ENCODE results near the gene FSD1.
A peak's percentile ranks its signal among the peaks of the same experiment; 100 is the strongest.
"Not testable (repeated sequence)": the region's sequence is repeated elsewhere in the genome, so short reads cannot be mapped to it uniquely, and the experiment has no call there.

Gene FSD1

GRCh38 chr19:4304538-4305256, at the start of gene FSD1:
FSD1 (plus strand) TSS chr19:4304598; CDS start chr19:4304747, 149 bp downstream.
- DNase-seq (ENCODE audit: low spot score), result peak; percentile 29

DNA sequence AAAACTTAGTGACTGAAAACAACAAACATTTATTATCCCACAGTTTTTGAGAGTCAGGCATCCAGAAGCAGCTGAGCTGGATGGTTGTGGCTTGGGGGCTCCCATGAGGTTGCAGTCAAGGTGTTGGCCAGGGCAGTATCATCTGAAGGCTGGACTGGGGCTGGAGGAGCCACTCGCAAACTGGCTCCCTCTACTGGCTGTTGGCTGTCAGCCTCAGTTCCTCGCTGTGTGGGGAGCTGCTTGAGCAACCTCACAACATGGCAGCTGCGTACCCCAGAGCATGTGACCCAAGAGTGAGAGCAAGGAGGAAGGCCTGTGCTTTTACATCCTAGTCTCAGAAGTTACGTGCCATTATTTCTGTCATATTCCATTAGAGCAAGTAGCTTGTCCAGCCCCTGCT, 47.8 kb upstream of the FSD1 start:
- DNase-seq (ENCODE audit: low spot score), result no peak

GRCh38 chr19:4257025-4257424, 47.4 kb upstream of the FSD1 start:
- no peak for DNase-seq (ENCODE audit: low spot score)

DNA sequence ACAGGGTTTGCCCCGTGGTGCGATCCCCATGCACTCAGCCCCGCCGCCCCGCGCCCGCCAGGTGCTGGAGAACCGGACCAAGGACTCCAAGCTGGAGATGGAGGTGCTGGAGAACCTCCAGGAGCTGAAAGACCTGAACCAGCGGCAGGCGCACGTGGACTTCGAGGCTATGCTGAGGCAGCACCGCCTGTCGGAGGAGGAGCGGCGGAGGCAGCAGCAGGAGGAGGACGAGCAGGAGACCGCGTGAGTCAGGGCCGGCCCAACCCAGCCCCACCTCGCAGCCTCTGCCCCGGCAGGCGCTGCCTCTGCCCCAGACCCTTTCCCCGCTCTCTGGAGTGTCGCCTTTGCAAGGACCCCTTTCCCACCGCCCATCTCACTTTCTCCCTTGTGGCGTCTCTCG, 46.2 kb upstream of the FSD1 start:
- no peak for DNase-seq (ENCODE audit: low spot score)

GRCh38 chr19:4260613-4261191, 43.7 kb upstream of the FSD1 start:
- no peak for DNase-seq (ENCODE audit: low spot score)

DNA sequence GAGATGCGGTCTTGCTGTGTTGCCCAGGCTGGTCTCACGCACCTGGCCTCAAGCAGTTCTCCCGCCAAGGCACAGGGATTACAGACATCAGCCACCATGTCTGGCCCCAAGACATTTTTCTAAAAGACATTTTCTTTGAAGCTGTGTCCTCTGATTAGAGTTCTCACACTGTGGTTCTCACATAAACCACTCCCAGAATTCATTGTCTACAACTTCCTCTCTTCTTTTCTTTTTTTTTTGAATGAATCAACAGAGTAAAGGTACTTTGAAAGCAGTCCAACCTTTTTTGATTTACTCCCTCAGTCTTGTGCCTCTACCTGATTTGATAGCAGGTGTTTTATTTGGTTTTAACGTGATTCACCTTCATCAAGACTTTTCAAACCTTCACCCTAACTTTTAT, 39.6 kb upstream of the FSD1 start:
- no peak for DNase-seq (ENCODE audit: low spot score)

DNA sequence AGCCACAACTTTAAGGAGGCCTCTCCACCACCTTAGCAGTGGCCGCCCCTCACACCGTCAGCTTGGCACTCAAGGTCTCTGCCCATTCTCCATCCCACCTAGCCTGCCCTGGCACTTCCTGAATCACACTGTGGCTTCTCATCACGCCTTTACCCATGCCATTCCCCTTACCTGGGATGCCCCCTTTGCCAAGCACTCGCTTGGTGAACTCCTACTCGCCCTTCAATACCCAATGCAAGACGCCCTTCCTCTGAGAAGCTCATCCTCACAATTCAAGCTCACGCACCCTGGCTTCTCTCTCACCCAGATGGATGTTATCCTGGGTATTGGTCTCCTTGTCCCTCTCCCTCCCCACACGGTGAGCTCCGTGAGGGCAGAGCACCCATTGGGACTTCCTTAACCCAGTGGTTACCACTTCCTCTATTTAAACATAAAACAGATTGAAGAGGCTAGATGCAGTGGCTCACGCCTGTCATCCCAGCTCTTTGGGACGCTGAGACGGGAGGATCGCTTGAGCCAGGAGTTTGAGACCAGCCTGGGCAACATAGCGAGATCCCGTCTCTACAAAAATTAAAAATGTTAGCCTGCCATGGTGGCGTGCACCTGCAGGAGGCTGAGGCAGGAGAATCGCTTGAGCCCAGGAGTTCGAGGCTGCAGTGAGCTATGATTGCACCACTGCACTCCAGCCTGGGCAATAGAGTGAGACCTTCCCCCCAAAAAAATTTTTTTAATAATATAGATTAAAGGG, 38.0 kb upstream of the FSD1 start:
- DNase-seq (ENCODE audit: low spot score), result no peak

- DNase-seq (ENCODE audit: low spot score), result no peak
These were observed 37.1 kb upstream of the FSD1 start for GRCh38 chr19:4267101-4267900.

DNA sequence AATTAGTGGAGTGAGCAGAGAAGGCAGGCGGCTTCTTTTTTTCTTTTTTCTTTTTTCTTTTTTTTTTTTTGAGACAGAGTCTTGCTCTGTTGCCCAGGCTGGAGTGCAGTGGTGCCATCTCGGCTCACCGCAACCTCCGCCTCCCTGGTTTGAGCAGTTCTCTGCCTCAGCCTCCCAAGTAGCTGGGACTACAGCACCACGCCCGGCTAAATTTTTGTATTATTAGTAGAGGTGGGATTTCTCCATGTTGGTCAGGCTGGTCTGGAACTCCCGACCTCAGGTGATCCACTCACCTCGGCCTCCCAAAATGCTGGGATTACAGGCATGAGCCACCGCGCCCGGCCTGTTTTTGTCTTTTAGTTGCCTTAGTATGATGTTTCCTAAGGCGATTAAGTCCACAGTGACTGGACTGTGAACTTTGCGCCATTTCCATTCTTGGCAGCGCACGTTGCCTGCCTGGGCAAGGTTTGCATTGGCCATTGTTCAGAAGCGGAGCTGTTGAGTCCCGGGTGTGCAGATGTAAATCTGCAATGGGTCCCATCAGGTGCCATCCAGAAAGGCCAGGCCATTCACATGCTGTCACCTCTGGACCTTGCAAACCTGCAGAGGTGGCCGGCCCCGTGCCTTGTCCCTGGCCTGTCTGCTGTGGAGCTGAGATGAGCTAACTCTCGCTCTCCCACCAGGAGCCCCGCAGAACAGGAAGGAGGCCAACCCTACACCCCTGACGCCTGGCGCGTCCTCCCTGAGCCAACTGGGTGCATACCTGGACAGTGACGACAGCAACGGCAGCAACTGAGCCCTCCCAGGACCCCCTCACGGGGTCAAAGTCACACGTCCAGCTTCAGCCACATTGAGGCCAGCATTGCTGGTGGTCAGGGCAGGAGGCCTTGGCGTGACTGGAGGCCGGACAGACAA, 36.2 kb upstream of the FSD1 start:
- no peak for DNase-seq (ENCODE audit: low spot score)

GRCh38 chr19:4268816-4269430, 35.5 kb upstream of the FSD1 start:
- no peak for DNase-seq (ENCODE audit: low spot score)

DNA sequence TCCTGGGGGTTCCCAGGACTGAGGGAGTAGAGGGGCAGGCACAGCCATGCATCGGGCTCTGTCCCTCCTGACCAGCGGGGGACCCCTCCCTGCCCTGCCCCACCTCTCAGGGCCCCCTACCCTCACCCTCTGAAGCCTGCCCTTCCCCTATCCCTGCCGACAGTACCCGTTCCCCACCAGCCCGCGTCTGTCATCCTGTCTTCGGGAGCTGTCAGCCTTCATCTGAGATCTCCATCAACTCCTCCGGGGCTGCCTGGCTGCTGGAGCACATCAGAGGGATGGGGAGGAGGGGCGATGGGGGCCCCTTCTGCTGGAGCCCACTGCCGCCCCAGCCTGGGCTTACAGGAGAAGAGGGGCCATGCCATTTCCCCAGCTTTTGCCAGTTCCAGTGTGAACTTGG, 31.5 kb upstream of the FSD1 start:
- no peak for DNase-seq (ENCODE audit: low spot score)

DNA sequence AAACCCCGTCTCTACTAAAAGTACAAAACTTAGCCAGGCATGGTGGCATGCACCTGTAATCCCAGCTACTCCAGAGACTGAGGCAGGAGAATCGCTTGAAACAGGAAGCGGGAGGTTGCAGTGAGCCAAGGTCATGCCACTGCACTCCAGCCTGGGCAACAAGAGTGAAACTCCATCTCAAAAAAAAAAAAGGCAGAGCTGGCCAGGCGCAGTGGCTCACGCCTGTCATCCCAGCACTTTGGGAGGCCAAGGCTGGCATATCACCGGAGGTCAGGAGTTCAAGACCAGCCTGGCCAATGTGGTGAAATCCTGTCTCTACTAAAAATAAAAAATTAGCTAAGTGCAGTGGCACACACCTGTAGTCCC, 30.1 kb upstream of the FSD1 start:
- not testable (repeated sequence) for DNase-seq (ENCODE audit: low spot score)

GRCh38 chr19:4277191-4277696, 27.2 kb upstream of the FSD1 start:
- DNase-seq (ENCODE audit: low spot score), result no peak

DNA sequence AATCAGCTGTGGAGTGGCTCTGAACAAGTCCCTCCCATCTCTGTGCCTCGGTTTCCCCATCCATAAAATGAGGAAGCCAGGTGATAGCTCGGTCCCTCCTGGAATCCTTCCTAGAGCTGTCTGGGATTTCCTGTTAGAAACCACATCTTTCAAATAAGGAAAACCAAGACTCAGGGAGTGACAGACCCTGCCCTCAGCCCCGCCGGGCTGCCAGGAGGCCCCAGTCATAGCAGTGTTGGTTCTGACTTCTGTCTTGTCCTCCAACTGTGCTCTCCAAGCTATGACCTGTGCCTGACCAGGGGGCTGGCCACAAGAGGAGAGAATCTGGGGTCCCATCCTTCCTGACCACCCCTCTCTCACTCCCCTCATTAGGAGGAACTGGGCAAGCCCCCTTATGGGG, 26.4 kb upstream of the FSD1 start:
- DNase-seq (ENCODE audit: low spot score), result no peak

DNA sequence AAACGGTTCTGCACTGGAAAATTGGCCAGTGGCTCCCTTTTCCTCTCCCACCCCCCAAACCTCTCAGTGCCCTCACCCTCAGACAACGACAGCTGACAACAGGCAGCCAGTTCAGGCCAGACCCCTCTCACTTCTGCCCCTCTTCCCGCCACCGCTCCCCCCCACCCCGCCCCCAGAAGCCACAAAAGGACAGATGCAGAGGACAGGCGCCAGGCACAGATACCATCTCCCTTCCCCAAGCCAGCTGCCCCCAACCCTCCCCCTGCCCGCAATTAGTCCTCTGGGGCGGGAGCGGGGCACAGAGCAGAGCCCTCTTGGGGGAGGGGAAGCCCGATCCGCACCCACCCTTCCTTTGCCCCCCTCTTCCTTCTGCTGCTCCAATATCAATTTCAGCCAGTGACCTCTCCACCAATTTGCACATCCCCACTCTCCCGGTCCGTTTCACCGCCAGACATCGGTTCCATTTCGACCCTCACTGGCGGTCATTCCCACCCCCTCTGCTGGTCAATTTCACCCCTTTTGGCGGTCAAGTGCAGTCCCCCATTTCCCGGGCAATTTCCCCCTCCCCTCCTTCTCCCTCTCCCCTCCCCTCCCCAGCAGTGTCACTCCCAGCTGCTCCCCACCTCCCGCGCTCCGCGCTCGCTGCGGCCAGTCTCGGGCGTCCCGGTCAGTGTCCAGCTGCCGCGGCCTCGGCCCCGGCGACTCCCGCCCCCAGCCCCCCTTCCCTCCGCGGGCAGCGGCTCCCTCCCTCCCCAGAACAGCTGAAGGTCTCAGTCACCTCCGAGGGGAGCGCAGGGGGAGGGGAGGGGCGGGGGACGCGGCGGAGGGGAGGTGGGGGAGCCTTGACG, 25.8 kb upstream of the FSD1 start, which contains the start of gene SHD:
SHD (plus strand) TSS at position 848 of the 848 bp plus-strand sequence. CDS start 798 bp downstream, outside the sequence.
- DNase-seq (ENCODE audit: low spot score), result no peak

DNA sequence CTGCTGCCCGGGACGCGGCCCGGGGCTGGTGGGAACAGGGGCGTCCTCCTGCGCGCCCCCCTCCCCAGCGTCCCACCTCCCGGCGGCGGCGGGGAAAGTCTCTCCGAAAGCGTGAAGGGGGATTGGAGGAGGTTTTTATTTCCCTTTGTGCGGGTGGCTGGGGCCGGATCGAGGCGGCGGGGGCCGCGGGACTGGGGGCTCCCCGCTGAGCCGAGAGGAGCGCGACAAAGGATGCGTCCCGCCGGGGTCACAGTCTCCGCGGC, 25.2 kb upstream of the FSD1 start:
- DNase-seq (ENCODE audit: low spot score), result no peak

DNA sequence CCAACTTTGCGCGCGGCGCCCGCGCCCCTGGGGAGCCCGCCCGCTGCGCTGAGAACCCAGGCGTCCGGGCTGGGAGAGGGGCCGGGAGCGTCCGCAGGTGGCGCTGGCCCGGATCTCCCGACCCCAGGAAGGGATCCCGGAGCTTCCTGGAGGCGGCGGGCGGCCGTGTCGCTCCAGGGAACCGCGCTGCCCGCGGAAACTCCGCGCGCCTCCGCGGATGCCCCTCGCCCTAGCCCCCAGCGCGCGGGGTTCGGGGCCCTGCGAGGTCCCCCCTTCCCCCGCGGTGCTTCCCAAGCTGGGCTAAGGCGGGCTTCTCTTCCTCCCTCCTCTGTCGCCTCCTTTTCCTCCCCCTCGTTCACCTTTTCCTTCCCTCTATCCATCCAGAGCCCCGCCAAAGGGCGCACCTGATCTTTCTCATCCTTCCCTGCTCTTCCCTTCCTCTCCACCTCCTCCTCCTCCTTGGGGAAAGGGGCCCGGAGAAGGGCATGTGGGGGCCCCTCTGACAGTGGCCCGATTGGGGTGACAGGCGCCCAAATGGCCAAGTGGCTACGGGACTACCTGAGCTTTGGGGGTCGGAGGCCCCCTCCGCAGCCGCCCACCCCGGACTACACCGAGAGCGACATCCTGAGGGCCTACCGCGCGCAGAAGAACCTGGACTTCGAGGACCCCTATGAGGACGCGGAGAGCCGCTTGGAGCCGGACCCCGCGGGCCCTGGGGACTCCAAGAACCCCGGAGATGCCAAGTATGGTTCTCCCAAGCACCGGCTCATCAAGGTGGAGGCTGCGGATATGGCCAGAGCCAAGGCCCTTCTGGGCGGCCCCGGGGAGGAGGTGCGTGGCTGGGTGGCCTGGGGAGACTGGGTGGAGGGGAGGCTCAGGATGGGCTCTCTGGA, 24.6 kb upstream of the FSD1 start:
- DNase-seq (ENCODE audit: low spot score), result no peak

GRCh38 chr19:4284176-4284958, 20.0 kb upstream of the FSD1 start:
- DNase-seq (ENCODE audit: low spot score), result no peak
